Mesothelial cell of epicardium (in vitro differentiated cells): ENCODE measurements around the gene CEP41. TPM values are rescaled to one million over a fixed set of nuclear protein-coding genes. Genes with fewer than 3 reads are reported as not detected.
A peak's percentile ranks its signal among the peaks of the same experiment; 100 is the strongest.

Experiments
- DNase-seq, 2 experiments: peaks; one replicate each; pipeline ENCODE4 v3.0.0; 2021; ENCODE audit warnings: low spot score in 2 of 2; ENCODE audit not compliant: unreplicated experiment in 2 of 2
- H3K27ac Mint-ChIP-seq: 2 replicates; pipeline ENCODE4 v1.8.0; 2021; ENCODE audit warnings: mixed read lengths
- H3K27me3 Mint-ChIP-seq: 2 replicates; pipeline ENCODE4 v1.8.0; 2021; ENCODE audit warnings: low read depth, mixed read lengths
- H3K36me3 Mint-ChIP-seq: 2 replicates; pipeline ENCODE4 v1.8.0; 2021; ENCODE audit warnings: mixed read lengths
- H3K4me1 Mint-ChIP-seq: 2 replicates; pipeline ENCODE4 v1.8.0; 2021; ENCODE audit warnings: mixed read lengths
- H3K4me3 Mint-ChIP-seq: 2 replicates; pipeline ENCODE4 v1.8.0; 2021; ENCODE audit warnings: mild to moderate bottlenecking, moderate library complexity, mixed read lengths
- H3K9me3 Mint-ChIP-seq: 2 replicates; pipeline ENCODE4 v1.8.0; 2021; ENCODE audit warnings: mixed read lengths
- total RNA-seq: library from RNA; stranded (reverse); gene quantifications from 3 replicates; pipeline ENCODE4 v1.2.1, GENCODE V29; 2021
- TF ChIP-seq, protein P1 (sequence below): fragments of 200-600 bp; sonication (generic); IDR thresholded peaks from one replicate; pipeline ENCODE4 v1.5.0; 2021; ENCODE audit warnings: antibody characterized with exemption; ENCODE audit not compliant: unreplicated experiment

CEP41 gene
- total RNA-seq, 1 donor from 2014 or later = 22.5 TPM

DNA sequence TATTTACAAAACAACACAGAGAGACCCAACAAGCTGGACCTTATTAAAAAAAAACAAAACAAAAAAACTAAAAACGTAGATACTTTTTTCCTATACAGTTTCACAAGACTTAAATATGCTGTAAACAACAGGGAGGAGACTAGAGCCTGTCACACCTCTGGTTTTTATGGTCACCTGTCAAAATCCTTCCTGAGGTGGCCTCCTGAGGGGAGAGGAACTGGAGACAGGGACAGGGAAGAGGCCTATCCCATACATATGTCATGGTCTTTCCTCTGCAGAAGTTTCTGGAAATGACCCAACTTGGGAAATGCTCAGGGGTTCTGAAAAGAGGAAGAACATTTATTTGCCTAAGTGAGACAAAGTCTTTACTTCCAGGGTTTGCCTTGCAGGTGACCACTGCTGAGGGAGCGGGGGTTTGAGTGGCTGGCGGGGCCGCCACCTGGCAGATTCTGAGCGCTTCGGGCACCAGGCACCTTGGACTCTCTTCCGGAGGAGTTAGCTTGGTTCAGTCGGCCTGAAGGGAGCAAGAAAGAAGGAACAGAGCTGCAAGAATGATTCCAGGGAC lies 42.2 kb downstream of the CEP41 start:
- H3K36me3 Mint-ChIP-seq = peaks cover 15% of the 10 kb centered on the region
- H3K9me3 Mint-ChIP-seq = no peaks in the 10 kb centered on the region
- peak overlapping the region; percentile 96 for H3K27ac Mint-ChIP-seq
- no peak overlapping the region for H3K4me3 Mint-ChIP-seq
- DNase-seq = no peak
- TF ChIP-seq, protein P1, sequence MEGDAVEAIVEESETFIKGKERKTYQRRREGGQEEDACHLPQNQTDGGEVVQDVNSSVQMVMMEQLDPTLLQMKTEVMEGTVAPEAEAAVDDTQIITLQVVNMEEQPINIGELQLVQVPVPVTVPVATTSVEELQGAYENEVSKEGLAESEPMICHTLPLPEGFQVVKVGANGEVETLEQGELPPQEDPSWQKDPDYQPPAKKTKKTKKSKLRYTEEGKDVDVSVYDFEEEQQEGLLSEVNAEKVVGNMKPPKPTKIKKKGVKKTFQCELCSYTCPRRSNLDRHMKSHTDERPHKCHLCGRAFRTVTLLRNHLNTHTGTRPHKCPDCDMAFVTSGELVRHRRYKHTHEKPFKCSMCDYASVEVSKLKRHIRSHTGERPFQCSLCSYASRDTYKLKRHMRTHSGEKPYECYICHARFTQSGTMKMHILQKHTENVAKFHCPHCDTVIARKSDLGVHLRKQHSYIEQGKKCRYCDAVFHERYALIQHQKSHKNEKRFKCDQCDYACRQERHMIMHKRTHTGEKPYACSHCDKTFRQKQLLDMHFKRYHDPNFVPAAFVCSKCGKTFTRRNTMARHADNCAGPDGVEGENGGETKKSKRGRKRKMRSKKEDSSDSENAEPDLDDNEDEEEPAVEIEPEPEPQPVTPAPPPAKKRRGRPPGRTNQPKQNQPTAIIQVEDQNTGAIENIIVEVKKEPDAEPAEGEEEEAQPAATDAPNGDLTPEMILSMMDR = no peak
- peaks cover 67% of the 10 kb centered on the region for H3K4me1 Mint-ChIP-seq
- H3K27me3 Mint-ChIP-seq = no peaks in the 10 kb centered on the region

DNA sequence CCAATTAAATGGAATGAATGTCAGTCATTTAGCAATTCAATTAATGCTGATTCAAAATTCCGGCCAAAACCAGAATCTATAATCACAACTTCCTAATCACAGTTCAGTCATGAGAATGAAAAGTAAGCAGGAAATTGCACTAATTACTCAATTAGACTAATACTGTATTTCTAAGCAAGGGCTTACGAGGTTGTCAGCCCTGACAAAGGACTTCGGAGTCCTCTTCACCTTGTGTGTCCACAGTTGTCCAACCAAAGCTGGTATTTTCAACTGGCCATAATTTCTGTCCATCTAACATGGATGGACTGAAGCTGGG lies 43.1 kb downstream of the CEP41 start:
- peak overlapping the region; percentile 96 for H3K27ac Mint-ChIP-seq

DNA sequence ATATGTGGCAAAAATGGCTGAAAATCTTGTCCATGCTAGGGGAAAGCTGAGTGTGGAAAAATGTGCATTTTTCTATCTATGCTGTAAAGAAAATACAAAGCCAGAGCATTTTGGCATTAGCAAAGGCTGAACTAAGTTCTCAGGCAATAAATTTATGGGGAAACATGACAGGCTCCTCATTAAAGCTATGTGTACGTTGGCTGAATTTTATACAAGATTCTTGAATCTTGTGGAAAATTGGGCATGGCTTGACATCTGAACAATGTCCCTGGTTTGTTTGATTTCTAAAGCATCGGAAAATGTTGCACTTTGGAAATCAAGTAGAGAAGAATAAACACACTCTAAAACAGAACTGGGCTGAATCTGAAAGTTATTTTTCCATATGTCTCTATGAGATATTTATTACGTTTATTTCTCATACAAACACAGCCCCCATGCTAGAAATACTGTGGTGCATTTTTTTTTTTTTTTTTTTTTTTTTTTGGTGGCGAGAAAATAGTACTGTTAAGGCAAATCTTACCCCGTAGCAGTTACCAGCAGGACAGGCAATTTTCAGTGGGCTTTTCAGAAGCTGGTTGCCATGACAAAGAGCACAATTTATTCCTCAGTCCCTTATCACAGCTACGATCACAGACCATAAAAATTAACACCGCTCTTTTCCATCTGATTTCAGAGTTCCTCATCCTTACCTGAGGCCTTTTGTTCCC lies 43.6 kb downstream of the CEP41 start:
- DNase-seq = no peak
- Mint-ChIP-seq H3K4me1 (peaks cover 81% of the 10 kb centered on the region), H3K36me3 (peaks cover 8% of the 10 kb centered on the region), H3K27me3 (no peaks in the 10 kb centered on the region), H3K4me3 (no peak overlapping the region), H3K9me3 (no peaks in the 10 kb centered on the region), H3K27ac (peak overlapping the region; percentile 96)
- TF ChIP-seq, protein P1 = no peak

More for the DNA sequence above, 43.1 kb downstream of the CEP41 start:
- TF ChIP-seq, protein P1 = no peak
- H3K36me3 Mint-ChIP-seq = peaks cover 12% of the 10 kb centered on the region
- no peak for DNase-seq
- no peaks in the 10 kb centered on the region for H3K27me3 Mint-ChIP-seq
- peaks cover 76% of the 10 kb centered on the region for H3K4me1 Mint-ChIP-seq
- no peaks in the 10 kb centered on the region for H3K9me3 Mint-ChIP-seq
- H3K4me3 Mint-ChIP-seq = no peak overlapping the region

DNA sequence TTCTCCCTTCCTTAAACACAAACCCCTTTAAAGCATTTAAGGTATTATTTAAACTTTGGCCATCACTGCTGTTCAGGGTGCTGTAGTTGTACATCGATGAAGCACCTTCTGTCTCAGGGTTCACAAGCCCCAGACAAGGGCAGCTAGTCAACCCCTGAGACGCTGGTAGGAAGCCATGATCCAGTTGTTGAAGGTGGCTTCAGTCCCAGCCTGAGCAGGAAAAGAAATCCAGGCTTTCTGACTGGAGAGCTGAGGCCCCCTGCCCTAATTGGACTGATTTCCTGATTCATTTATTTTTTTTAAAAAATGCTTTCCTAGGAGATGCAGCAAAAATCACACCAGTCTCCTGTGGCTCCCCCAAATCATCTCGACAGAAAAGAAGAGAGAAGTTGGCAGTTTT lies 44.7 kb downstream of the CEP41 start:
- Mint-ChIP-seq H3K27me3 (no peaks in the 10 kb centered on the region), H3K9me3 (no peaks in the 10 kb centered on the region), H3K4me3 (peak overlapping the region; percentile 12), H3K36me3 (peaks cover 8% of the 10 kb centered on the region), H3K27ac (peak overlapping the region; percentile 96), H3K4me1 (peaks cover 89% of the 10 kb centered on the region)
- DNase-seq = no peak
- TF ChIP-seq, protein P1 = no peak

DNA sequence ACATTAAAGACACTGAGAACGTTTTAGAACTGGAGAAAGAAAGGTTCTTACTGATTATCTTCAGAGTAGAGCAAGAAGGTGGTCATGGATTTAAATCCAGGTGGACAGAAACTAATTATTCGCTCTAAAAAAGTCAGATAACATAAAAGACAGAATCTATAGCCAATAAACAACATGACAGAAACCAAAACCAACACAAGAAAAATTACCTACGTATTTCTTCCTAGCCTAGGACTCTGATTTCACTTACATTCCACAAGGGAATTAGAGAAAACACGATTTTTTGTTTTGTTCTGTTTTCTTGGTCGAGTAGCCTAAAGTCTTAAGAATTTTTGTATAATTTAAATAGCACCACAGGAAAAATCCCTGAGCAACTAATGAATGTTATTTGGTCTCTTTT lies 45.4 kb downstream of the CEP41 start:
- Mint-ChIP-seq H3K9me3 (no peaks in the 10 kb centered on the region), H3K4me3 (no peak overlapping the region)

More for the DNA sequence above, 45.4 kb downstream of the CEP41 start:
- H3K27ac Mint-ChIP-seq = peak overlapping the region; percentile 78
- peaks cover 83% of the 10 kb centered on the region for H3K4me1 Mint-ChIP-seq
- no peak for DNase-seq
- H3K27me3 Mint-ChIP-seq = no peaks in the 10 kb centered on the region
- TF ChIP-seq, protein P1 = no peak
- H3K36me3 Mint-ChIP-seq = peaks cover 6% of the 10 kb centered on the region
